ENCODE results near the gene DDX51. TPM values are rescaled to one million over a fixed set of nuclear protein-coding genes. Genes with fewer than 3 reads are reported as not detected.

Gene DDX51
- total and polyA plus RNA-seq, 2 donors (not counting 1 experiment from before 2014, with no cell fraction given) = 46.3 to 60.8 TPM

DNA sequence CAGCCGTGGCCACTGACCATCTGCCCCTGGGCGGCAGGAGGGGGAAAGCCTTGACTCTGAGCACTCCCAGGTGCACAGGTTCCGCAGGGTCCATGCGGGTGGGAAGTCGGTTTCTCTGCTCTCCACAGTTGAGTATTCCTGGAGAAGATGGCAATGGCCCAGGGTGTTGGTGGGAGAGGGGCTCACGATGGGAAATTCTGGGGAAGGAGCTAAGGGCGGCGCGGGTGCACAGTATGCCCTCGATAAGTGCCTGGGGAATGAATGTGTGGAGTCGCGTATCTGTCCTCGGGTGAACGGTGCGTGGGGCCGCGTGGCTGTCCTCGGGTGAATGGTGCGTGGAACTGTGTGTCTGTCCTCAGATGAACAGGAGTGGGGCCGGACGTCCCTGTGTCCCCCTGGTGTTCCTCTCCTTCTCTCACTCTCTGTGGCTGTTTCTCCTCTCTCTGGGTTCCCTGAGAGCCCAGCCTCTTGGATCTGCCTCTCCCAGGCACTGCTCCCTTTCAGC lies 38.1 kb upstream of the DDX51 start:
- Mint-ChIP-seq H3K4me1 (peaks cover 7% of the 10 kb centered on the region), H3K27me3 (peaks cover 16% of the 10 kb centered on the region), H3K4me3 (no peak overlapping the region), H3K27ac (no peak overlapping the region), H3K9me3 (ENCODE audit: insufficient read depth) (peaks cover 4% of the 10 kb centered on the region)
- no peaks in the 10 kb centered on the region for H3K36me3 ChIP-seq (replicated peaks in 1 of 2; ENCODE audit: control extremely low read depth in 1 of 2, control insufficient read depth in 1 of 2, extremely low read depth in 1 of 2, insufficient read depth in 2 of 2, low read length in 1 of 2)
- H3K4me2 ChIP-seq (replicated peaks; ENCODE audit: low read depth, low read length, poor library complexity, severe bottlenecking) = no peak overlapping the region
- ATAC-seq (ENCODE audit: low read depth) (no peak), DNase-seq (no peak)
- H3K27ac ChIP-seq (ENCODE audit: low read length in 2 of 2) = no peak overlapping the region
- 96% methylated on average over 18 of the region's 21 CpGs for WGBS (ENCODE audit: insufficient coverage)
- no peaks in the 10 kb centered on the region for H3K79me2 ChIP-seq (ENCODE audit: control insufficient read depth, insufficient read depth, low read length)
- H3K4me3 ChIP-seq (ENCODE audit: control extremely low read depth in 1 of 5, extremely low read depth in 1 of 5, insufficient read depth in 1 of 5, low read depth in 2 of 5, low read length in 4 of 5) = no peak overlapping the region
- H3K4me1 ChIP-seq (ENCODE audit: control insufficient read depth in 2 of 2, insufficient read depth in 2 of 2, low read length in 2 of 2) = peaks cover 17 to 21% of the 10 kb centered on the region in 2 donors
- intact Hi-C loops (cut with micrococcal nuclease) = no loop called here
- no peak overlapping the region for H3K9ac ChIP-seq (ENCODE audit: low read length)
- CTCF ChIA-PET = no interaction called here
- no peaks in the 10 kb centered on the region for H4K20me1 ChIP-seq (ENCODE audit: control insufficient read depth, insufficient read depth, low read length, poor library complexity, severe bottlenecking)
- POLR2A ChIA-PET = no interaction called here
- H3K9me3 ChIP-seq (ENCODE audit: control extremely low read depth in 1 of 3, control insufficient read depth in 2 of 3, insufficient read depth in 1 of 3, low read length in 2 of 3) = peaks cover 0 to 53% (median 0%) of the 10 kb centered on the region in 3 donors
- TF ChIP-seq, protein P1, sequence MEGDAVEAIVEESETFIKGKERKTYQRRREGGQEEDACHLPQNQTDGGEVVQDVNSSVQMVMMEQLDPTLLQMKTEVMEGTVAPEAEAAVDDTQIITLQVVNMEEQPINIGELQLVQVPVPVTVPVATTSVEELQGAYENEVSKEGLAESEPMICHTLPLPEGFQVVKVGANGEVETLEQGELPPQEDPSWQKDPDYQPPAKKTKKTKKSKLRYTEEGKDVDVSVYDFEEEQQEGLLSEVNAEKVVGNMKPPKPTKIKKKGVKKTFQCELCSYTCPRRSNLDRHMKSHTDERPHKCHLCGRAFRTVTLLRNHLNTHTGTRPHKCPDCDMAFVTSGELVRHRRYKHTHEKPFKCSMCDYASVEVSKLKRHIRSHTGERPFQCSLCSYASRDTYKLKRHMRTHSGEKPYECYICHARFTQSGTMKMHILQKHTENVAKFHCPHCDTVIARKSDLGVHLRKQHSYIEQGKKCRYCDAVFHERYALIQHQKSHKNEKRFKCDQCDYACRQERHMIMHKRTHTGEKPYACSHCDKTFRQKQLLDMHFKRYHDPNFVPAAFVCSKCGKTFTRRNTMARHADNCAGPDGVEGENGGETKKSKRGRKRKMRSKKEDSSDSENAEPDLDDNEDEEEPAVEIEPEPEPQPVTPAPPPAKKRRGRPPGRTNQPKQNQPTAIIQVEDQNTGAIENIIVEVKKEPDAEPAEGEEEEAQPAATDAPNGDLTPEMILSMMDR (IDR thresholded peaks at IDR 0.05) = no peak
- H3K27me3 ChIP-seq (replicated peaks in 1 of 4; ENCODE audit: control extremely low read depth in 1 of 4, control insufficient read depth in 3 of 4, insufficient read depth in 4 of 4, low read length in 3 of 4) = peaks cover 0 to 10% (median 0%) of the 10 kb centered on the region in 4 experiments
- H2AFZ ChIP-seq (ENCODE audit: insufficient read depth, low read depth, low read length, poor library complexity, severe bottlenecking) = no peak overlapping the region

DNA sequence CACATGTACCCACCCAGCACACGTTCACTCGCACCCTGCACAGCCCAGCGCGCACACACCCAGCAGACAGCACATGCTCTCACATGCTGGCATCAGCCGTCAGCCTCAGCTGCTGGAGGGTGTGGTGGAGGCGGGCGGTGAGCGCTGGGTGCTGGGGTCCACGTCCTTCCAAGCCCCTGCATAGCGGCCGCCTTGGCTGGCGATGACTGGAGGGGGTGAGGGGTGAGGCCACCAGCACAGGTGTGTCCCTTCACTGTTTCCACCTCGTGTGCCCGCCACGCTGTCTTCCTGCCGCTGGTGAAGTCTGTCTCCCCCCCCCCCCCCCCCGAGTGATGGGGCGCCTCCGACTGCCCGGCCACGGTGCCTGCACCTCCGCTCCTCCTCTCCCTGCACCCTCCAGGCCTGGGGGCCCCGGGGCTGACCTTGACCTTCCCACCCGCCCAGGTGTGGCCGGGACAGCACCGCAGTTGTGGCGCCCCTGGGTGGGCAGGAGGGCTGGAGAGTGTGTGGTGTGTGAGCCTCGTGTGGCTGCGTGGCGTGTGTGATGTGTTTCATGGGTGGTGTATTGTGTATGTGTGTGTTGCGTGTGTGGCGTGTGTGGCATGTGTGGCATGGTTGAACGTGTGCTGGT lies 37.6 kb upstream of the DDX51 start:
- peaks cover 0 to 48% (median 0%) of the 10 kb centered on the region in 3 donors for H3K9me3 ChIP-seq (ENCODE audit: control extremely low read depth in 1 of 3, control insufficient read depth in 2 of 3, insufficient read depth in 1 of 3, low read length in 2 of 3)
- H3K27me3 Mint-ChIP-seq = peaks cover 19% of the 10 kb centered on the region
- 96% methylated on average over 19 of the region's 33 CpGs for WGBS (ENCODE audit: insufficient coverage)
- no peak overlapping the region for H3K9ac ChIP-seq (ENCODE audit: low read length)
- peaks cover 4% of the 10 kb centered on the region for H3K9me3 Mint-ChIP-seq (ENCODE audit: insufficient read depth)
- intact Hi-C loops (cut with micrococcal nuclease) = no loop called here
- TF ChIP-seq, protein P1 (IDR thresholded peaks at IDR 0.05) = no peak
- TF ChIP-seq EZH2 (IDR thresholded peaks at IDR 0.05; ENCODE audit: borderline replicate concordance, insufficient read depth, low read depth, low read length, poor library complexity, severe bottlenecking) = no peak
- no peak overlapping the region for H2AFZ ChIP-seq (ENCODE audit: insufficient read depth, low read depth, low read length, poor library complexity, severe bottlenecking)
- H3K4me3 ChIP-seq (ENCODE audit: control extremely low read depth in 1 of 5, extremely low read depth in 1 of 5, insufficient read depth in 1 of 5, low read depth in 2 of 5, low read length in 4 of 5) = no peak overlapping the region
- H3K27me3 ChIP-seq (replicated peaks in 1 of 4; ENCODE audit: control extremely low read depth in 1 of 4, control insufficient read depth in 3 of 4, insufficient read depth in 4 of 4, low read length in 3 of 4) = peaks cover 0 to 14% (median 0%) of the 10 kb centered on the region in 4 experiments
- DNase-seq (no peak), ATAC-seq (ENCODE audit: low read depth) (no peak)
- no peak overlapping the region for H3K4me2 ChIP-seq (replicated peaks; ENCODE audit: low read depth, low read length, poor library complexity, severe bottlenecking)
- H3K4me1 ChIP-seq (ENCODE audit: control insufficient read depth in 2 of 2, insufficient read depth in 2 of 2, low read length in 2 of 2) = peaks cover 13 to 15% of the 10 kb centered on the region in 2 donors
- H3K36me3 ChIP-seq (replicated peaks in 1 of 2; ENCODE audit: control extremely low read depth in 1 of 2, control insufficient read depth in 1 of 2, extremely low read depth in 1 of 2, insufficient read depth in 2 of 2, low read length in 1 of 2) = no peaks in the 10 kb centered on the region
- no peak overlapping the region for H3K27ac Mint-ChIP-seq
- H4K20me1 ChIP-seq (ENCODE audit: control insufficient read depth, insufficient read depth, low read length, poor library complexity, severe bottlenecking) = no peaks in the 10 kb centered on the region
- POLR2A ChIA-PET = no interaction called here
- H3K79me2 ChIP-seq (ENCODE audit: control insufficient read depth, insufficient read depth, low read length) = no peaks in the 10 kb centered on the region
- H3K4me1 Mint-ChIP-seq = peaks cover 6% of the 10 kb centered on the region
- CTCF ChIA-PET = no interaction called here
- H3K27ac ChIP-seq (ENCODE audit: low read length in 2 of 2) = no peak overlapping the region
- no peak overlapping the region for H3K4me3 Mint-ChIP-seq

Data from B cell (primary cell).